Keratinocyte (primary cell): Measurements from ENCODE around the gene ROR1. TPM values are rescaled to one million over a fixed set of nuclear protein-coding genes. Genes with fewer than 3 reads are reported as not detected.

Experiments used
- DNase-seq: peaks from one replicate; pipeline ENCODE4 v3.0.0-alpha.2; 2011; ENCODE audit warnings: low read depth, missing footprints, low spot score
- FAIRE-seq: peaks from 2 replicates; lab custom pipeline; 2011; peaks lifted over from hg19 to GRCh38; lab: Jason Lieb, UNC
- H2AFZ ChIP-seq: 2 replicates; pipeline ENCODE4 v1.6.0; 2012; ENCODE audit warnings: low read length, control low read depth, inconsistent platforms; ENCODE audit not compliant: control insufficient read depth
- H3K27ac ChIP-seq: 2 replicates; pipeline ENCODE4 v1.5.1; 2011; ENCODE audit warnings: low read length; ENCODE audit not compliant: control insufficient read depth, insufficient read depth
- H3K27me3 ChIP-seq: 3 replicates; pipeline ENCODE4 v1.6.0; 2011; ENCODE audit warnings: low read length; ENCODE audit not compliant: control insufficient read depth, insufficient read depth; ENCODE audit errors: extremely low read depth
- H3K36me3 ChIP-seq, 2 experiments: 2 replicates in 1 of 2; 3 replicates in 1 of 2; pipeline ENCODE4 v1.5.1; 2011; ENCODE audit warnings: low read length in 2 of 2, mild to moderate bottlenecking in 1 of 2; ENCODE audit not compliant: control insufficient read depth in 2 of 2, insufficient read depth in 2 of 2; ENCODE audit errors: extremely low read depth in 1 of 2
- H3K4me1 ChIP-seq: 3 replicates; pipeline ENCODE4 v1.5.1; 2011; ENCODE audit warnings: low read length; ENCODE audit not compliant: control insufficient read depth, insufficient read depth; ENCODE audit errors: extremely low read depth
- H3K4me2 ChIP-seq: 3 replicates; pipeline ENCODE4 v1.6.0; 2011; ENCODE audit warnings: low read depth, low read length; ENCODE audit not compliant: control insufficient read depth, insufficient read depth; ENCODE audit errors: extremely low read depth
- H3K4me3 ChIP-seq, 3 experiments: fragments of 200-600 bp in 1 of 3; sonication (generic) in 1 of 3; 2 replicates in 2 of 3; 3 replicates in 1 of 3; pipeline ENCODE4 v1.5.1; 2011 to 2016; ENCODE audit warnings: low read length in 3 of 3, mild to moderate bottlenecking in 3 of 3, control low read depth in 2 of 3, inconsistent platforms in 1 of 3, low read depth in 1 of 3, mixed read lengths in 1 of 3, mixed run types in 1 of 3, moderate library complexity in 1 of 3; ENCODE audit not compliant: control insufficient read depth in 2 of 3, insufficient read depth in 2 of 3; ENCODE audit errors: extremely low read depth in 1 of 3
- H3K79me2 ChIP-seq: 2 replicates; pipeline ENCODE4 v1.6.0; 2012; ENCODE audit warnings: low read length; ENCODE audit not compliant: control insufficient read depth, insufficient read depth
- H3K9ac ChIP-seq: 3 replicates; pipeline ENCODE4 v1.6.0; 2011; ENCODE audit warnings: low read length; ENCODE audit not compliant: control insufficient read depth, insufficient read depth; ENCODE audit errors: extremely low read depth
- H3K9me1 ChIP-seq: 3 replicates; pipeline ENCODE4 v1.6.0; 2011; ENCODE audit warnings: low read length; ENCODE audit not compliant: control insufficient read depth, insufficient read depth; ENCODE audit errors: extremely low read depth
- H3K9me3 ChIP-seq: 2 replicates; pipeline ENCODE4 v1.5.1; 2012; ENCODE audit warnings: low read depth, low read length; ENCODE audit not compliant: control insufficient read depth
- H4K20me1 ChIP-seq: 3 replicates; pipeline ENCODE4 v1.6.0; 2011; ENCODE audit warnings: low read length; ENCODE audit not compliant: control insufficient read depth, insufficient read depth; ENCODE audit errors: extremely low read depth
- CTCF ChIP-seq, 3 experiments: IDR thresholded peaks in 1 of 3; conservative IDR thresholded peaks in 1 of 3; optimal IDR thresholded peaks in 1 of 3; 2 replicates in 2 of 3; 3 replicates in 1 of 3; pipeline versions ENCODE3 to v1.5.1; 2011; ENCODE audit warnings: low read length in 3 of 3, mild to moderate bottlenecking in 3 of 3, moderate library complexity in 2 of 3, control low read depth in 1 of 3, inconsistent platforms in 1 of 3; ENCODE audit not compliant: insufficient read depth in 2 of 3; ENCODE audit errors: extremely low read depth in 1 of 3
- EZH2 ChIP-seq: IDR thresholded peaks from one replicate; pipeline ENCODE4 v1.6.1; 2012; ENCODE audit warnings: inconsistent platforms, mild to moderate bottlenecking, low read length, moderate library complexity
- dilution Hi-C: fragments of 300-500 bp; cut with MboI; formaldehyde crosslinking; loops from one replicate; pipeline ENCODE4 v1.7.0; 2020; ENCODE audit warnings: low sequenced_read_pairs; ENCODE audit not compliant: extremely low pct_ligation_motif_present
- polyA plus RNA-seq, 5 experiments: library from polyadenylated mRNA; depleted of rRNA in 3 of 5; stranded (reverse) in 3 of 5; stranded (forward) in 1 of 5; unstranded in 1 of 5; fragments of >200 nt; gene quantifications; 1 replicate in 1 of 5; 2 replicates in 3 of 5; 3 replicates in 1 of 5; pipeline versions ENCODE4 v1.2.1 to v1.2.3, GENCODE V29; 2011 to 2012; ENCODE audit warnings: missing spikeins in 2 of 5, low read depth in 1 of 5, low replicate concordance in 1 of 5

ROR1 gene
- polyA plus RNA-seq, 1 donor (not counting 4 experiments of a cell fraction or from before 2014, with no cell fraction given): 9.2 TPM

- Histone ChIP-seq H3K27me3 (no peaks in the 10 kb centered on the region), H3K4me3 (no peak overlapping the region), H3K9ac (no peak overlapping the region), H4K20me1 (no peaks in the 10 kb centered on the region), H3K9me1 (no peaks in the 10 kb centered on the region), H3K36me3 (no peaks in the 10 kb centered on the region), H2AFZ (no peak overlapping the region), H3K4me2 (no peak overlapping the region), H3K4me1 (peaks cover 9% of the 10 kb centered on the region), H3K79me2 (no peaks in the 10 kb centered on the region), H3K9me3 (no peaks in the 10 kb centered on the region), H3K27ac (no peak overlapping the region)
- peak; percentile 41 for FAIRE-seq
- TF ChIP-seq EZH2 (no peak), CTCF (optimal IDR thresholded peaks at IDR 0.05 in 1 of 3, IDR thresholded peaks at IDR 0.05 in 1 of 3, conservative IDR thresholded peaks at IDR 0.05 in 1 of 3; ENCODE audit: extremely low read depth in 1 of 3, insufficient read depth in 2 of 3, low read length in 3 of 3) (no peak)
- no peak for DNase-seq
- dilution Hi-C loops: no loop called here
Measured at GRCh38 chr1:63903947-63904610, 130.3 kb downstream of the ROR1 start.

DNA sequence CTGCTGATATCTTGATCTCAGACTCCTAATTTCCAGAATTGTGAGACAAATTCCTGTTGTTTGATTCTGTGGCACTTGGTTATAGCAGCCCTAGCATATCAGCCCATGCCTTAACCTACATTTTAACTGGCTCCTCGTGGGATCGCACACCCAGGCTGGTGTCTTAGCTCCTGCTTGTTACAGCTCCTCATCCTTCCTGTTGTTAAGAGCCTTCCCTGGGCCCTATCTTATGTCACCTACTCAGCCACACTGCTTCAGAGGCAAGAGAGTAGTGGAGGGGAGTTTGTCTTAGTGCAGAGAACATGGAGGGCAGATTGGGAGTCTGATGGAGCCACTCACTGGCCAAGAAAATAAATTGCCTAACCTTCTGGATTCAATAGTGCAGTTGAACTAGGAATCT lies 131.0 kb downstream of the ROR1 start:
- H3K9ac ChIP-seq: no peak overlapping the region
- TF ChIP-seq CTCF (optimal IDR thresholded peaks at IDR 0.05 in 1 of 3, IDR thresholded peaks at IDR 0.05 in 1 of 3, conservative IDR thresholded peaks at IDR 0.05 in 1 of 3; ENCODE audit: extremely low read depth in 1 of 3, insufficient read depth in 2 of 3, low read length in 3 of 3) (no peak), EZH2 (no peak)
- H3K4me3 ChIP-seq: no peak overlapping the region
- H3K79me2 ChIP-seq: no peaks in the 10 kb centered on the region
- H3K4me1 ChIP-seq: peaks cover 9% of the 10 kb centered on the region
- no peaks in the 10 kb centered on the region for H3K27me3 ChIP-seq
- H4K20me1 ChIP-seq: no peaks in the 10 kb centered on the region
- H3K9me3 ChIP-seq: no peaks in the 10 kb centered on the region
- dilution Hi-C loops: no loop called here
- no peak overlapping the region for H3K27ac ChIP-seq
- FAIRE-seq: no peak
- no peak overlapping the region for H3K4me2 ChIP-seq
- no peak overlapping the region for H2AFZ ChIP-seq
- no peaks in the 10 kb centered on the region for H3K9me1 ChIP-seq
- H3K36me3 ChIP-seq: no peaks in the 10 kb centered on the region
- DNase-seq: no peak
